GM18502 (cell line): Measurements from ENCODE around the gene LITAFD.

Source experiments
- ATAC-seq: cut with Tn5 transposase; IDR thresholded peaks from one replicate; pipeline ENCODE4 v1.9.1; 2021; ENCODE audit warnings: mild to moderate bottlenecking; ENCODE audit not compliant: unreplicated experiment, poor library complexity

The LITAFD gene

DNA sequence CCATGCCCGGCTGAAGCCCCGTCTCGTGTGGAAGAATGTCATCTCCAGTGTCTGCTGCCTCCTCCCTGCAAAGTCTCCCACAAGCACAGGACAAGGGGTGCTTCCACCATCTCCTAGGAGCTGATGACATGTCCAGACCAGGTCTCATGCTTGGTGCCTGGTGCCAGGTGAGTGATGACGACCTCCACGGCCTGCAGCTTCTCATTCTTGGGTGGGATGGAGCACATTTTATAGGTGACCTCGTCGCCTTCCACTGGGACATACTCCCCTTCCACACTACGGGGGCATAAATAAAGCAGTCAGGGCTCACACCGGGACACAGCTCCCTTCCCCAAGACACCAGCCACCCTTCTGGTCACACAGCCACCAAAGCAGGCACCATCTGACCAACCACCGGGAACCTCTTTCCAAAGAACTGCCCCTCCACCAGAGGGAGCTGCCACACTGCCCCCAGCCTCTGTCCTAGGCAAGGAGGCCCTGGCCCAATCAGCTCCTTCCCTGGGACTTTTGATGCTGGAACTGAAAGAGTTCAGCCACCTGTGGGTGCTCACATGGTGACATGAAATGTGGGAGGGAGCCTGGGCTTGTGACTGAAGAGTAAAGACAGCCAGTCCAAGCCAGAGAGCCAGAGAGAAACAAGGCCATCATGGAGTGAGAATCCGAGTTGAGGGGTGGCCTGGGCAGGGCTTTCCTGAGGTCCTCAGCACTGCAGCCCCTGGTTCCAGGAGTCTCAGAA is 26.9 kb upstream of the LITAFD start:
- no peak for ATAC-seq

DNA sequence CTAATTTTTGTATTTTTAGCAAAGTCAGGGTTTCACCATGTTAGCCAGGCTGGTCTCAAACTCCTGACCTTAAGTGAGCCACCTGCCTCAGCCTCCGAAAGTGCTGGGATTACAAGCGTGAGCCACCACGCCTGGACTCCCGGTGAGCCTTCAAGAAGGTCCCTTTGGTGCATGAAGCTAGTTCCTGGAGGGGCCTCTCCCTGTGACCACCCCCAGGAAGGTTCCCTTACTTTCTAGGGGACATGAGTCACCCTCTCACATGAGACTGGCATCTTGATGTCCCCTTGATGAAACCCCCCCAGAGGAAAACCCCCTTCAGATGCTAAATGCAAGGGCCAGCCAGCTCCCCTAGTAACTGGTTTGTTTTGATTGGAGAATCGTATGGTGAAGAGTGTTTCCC is 26.2 kb upstream of the LITAFD start:
- no peak for ATAC-seq

DNA sequence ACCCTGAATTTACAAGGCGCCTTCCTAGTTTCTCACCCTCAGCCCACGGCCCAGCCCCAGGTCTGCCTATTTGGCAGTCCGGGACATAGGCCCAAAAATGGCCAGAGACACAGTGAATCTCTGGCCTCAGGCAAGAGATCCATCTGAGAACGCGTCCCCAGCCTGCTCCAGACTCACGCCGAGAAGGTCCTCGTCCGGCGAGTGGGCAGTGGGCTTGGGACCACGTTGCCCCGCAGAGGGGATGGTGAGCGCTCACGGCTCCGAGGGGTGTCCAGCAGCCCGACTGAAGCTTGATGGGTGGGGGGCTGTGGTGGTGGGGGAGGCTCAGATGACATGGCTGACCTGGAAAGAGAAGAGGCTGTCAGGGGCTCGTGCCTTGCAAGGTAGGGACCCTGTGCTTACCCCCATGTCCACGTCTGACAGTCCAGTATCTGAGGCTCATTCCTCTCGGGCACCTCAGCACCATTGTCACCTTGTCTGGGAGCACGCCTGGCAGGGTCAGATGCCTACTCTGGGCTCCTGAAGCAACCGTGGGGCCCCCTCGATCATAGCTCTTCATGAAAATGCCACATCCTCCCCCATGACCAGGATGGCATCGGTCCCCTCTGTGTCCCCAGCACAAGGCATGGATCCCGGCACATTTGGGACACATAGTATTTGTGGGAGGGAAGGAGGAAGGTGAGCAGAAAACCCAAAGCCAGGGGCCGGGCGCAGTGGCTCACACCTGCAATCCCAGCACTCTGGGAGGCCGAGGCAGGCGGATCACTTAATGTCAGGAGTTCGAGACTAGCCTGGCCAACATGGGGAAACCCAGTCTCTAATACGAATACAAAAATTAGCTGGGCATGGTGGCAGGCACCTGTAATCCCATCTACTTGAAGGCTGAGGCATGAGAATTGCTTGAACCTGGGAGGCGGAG is 22.9 kb upstream of the LITAFD start:
- no peak for ATAC-seq

DNA sequence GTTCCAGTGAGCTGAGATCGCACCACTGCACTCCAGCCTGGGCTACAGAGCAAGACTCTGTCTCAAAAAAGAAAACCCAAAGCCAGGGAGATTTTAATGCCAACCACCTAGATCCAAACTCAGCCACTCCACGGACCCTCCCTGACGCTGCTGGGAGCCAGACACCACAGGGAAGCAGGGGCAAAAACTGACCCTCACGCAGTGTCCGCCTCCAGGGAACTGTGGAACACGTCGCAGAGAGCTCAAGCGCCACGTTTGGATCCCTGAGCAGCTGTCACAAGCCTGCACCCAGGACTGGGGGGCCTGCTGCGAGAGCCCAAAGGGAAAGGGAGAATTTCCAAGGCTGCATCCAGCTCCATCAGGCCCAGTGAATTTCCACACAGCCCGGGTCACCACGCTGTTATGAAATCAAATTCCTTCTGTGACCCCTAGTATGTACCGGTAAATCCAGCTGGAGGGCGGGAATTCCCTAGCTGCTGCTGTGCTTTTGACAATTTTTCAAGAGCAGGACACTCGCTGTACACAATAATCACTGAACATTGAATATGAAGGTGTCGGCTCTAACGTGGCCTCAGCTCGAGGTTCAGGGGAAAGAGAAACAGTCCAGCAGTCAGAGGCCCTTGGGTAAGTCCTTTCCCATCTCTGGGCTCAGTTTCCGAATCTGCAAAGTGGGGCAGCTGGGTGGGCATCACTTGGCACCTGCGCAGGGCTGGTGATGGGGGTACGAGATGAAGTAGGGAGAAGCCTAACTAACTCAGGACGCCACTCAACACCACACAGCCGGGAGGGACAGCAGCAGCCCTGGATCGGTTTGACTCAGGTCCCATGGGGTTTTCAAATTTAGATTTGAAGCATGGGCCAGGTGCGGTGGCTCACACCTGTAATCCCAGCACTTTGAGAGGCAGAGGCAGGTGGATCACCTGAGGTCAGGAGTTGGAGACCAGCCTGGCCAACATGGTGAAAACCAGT is 22.0 kb upstream of the LITAFD start:
- ATAC-seq: no peak

DNA sequence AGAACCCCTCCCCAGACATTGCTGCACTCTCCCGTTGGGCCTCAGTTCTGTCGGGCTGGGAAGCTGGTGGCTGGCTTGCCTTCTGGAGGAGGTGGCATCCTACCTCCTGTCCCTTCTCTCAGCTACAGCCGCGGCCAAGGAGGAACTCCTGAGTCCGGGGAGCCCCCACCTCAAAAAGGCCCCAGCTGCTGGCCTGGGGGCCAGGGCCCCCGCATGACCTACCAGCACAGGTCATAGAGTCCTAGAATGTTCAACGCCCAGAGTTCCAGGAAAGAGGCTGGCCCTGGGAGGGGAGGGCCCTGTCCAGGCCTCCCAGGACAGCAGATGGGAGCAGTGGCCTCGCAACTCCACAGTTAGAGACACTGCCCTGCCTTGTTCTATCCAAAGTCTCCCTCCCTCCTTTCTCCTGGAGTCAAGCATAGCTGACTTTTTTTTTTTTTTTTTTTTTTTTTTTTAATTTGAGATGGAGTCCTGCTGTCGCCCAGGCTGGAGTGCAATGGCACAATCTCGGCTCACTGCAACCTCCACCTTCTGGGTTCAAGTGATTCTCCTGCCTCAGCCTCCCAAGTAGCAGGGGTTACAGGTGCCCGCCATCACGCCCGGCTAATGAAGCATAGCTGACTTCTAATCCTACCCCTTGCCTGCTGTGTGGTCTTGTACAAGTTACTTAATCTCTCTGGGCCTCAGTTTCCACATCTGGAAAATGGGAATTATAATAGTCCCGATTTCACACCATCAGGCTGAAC is 20.4 kb upstream of the LITAFD start:
- no peak for ATAC-seq

DNA sequence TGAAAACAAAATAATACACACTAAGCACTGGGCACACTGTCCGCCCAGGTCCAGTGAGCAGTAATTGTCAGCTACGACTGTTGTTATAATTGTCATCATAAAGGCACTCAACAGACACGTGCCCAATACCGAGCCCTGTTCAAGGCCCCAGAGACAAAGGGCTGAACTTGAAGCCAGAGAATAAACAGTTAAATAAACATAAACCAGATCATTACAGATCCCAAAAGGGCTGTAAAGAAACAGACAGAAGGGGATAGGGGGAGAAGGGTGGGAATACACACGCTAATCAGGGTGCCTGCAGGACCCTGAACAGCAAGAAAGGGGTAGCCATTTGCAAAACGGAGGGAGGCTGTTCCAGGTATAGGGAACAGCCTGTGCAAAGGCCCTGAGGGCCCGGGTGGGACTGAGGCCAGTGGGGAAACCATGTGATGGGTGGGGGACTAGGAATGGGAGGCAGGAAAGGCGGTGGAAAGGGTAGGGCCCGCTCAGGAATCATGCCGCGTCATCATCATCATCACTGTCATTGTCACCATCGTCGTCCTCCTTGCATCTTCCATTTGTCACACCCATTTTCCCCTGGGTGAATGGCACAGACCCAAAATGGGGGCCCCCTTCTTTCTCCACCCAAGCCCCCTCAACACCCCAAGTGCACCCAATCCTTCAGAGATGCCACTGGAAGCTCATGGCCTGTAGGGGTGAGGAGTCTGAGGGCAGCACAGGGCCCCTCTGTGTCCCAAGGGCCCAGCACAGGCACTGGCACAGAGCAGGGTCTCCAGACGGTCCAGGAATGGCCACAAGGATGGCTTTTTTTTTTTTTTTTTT is 19.6 kb upstream of the LITAFD start:
- no peak for ATAC-seq

DNA sequence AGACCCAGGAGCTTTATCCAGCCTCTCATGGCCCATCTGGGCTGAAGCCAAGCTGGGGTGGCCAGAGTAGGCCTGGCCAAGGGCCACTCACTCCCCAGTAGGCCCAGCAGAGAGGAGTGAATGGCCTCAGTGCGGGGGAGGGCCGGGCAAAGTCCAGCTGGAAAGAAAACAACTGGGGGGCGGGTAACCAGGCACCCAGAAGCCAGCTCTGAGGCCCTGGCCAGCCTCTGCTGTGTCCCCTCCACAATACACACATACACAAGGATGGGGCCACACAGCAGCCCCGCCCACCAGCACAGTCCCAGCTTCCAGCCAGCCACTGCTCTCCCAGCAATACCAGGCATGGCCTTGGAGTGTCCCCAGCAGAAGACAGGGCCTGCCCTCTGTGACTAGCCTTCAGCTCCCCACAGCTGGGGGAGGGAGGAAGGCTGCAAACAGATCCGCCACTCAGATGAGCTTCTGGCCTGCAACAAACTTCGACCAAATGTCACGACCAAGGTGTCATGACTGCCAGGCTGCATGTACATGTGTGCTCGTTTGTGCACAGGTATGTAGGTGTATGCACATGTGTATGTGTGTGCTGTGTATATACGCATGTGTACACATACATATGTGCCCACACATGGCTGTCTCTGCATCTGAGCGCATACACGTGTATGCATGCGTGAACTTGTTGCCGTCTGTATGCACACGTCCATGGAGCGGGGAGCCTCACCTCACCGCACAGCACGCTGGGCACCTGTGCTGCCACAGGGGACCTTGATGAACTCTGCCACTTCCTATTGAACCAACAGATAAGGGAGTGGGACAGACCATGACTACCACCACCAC is 18.3 kb upstream of the LITAFD start:
- ATAC-seq: no peak

DNA sequence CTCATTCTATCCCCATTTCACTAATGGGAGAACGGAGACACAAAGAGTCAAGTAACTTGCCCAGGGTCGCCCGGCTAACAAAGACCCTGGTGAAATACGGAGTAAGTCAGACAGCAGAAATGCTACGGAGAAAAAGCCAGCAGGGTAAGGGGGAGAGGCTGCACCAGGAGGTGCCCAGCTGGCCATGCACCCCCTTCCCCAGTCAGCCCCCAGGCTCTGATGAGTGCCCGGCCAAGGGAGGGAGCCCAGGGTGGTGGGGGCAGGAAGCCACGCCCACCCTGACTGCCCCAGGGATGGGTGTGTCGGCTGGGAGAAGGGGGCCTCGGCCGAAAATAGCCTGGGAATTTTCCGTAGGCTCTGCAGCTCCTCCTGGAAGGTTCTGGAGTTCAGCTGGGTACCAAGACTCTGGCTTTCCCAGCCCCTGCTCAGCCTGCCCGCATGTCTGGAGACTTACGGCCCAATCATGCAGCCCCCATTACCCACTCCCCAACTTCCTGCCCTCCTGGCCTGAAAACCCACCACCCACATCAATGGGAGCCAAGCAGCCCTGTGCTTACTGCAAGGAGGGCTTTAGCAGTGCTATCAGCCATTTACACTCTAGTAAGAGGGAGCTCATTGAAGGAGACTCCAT is 17.6 kb upstream of the LITAFD start:
- no peak for ATAC-seq

DNA sequence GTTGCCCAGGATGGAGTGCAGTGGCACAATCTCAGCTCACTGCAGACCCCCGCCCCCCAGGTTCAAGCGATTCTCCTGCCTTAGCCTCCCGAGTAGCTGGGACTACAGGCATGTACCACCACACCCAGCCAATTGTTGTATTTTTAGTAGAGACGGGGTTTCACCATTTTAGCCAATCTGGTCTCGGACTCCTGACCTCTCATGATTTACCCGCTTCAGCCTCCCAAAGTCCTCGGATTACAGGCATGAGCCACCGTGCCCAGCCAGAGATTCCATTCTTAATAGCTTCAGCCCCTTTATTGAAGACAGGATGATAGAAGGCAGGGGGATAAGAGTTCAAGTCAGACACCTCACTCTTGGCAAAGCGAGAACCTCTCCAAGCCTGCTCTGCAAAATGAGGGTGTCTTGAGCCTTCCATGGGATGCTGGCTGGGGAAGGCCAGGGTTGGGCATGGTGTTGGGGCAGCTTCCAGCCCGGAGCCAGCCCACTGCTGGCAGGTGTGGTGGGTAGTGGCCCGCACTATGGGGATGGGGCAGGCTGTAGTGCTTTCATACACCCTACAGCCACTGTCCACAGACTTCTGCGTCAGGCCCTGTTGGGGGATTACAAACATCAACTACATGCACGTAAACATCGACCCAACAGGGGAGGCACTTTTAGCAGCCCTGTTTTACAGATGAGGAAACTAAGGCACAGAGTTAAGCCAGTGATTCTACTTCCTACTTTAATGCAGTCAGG is 16.8 kb upstream of the LITAFD start:
- ATAC-seq: no peak

DNA sequence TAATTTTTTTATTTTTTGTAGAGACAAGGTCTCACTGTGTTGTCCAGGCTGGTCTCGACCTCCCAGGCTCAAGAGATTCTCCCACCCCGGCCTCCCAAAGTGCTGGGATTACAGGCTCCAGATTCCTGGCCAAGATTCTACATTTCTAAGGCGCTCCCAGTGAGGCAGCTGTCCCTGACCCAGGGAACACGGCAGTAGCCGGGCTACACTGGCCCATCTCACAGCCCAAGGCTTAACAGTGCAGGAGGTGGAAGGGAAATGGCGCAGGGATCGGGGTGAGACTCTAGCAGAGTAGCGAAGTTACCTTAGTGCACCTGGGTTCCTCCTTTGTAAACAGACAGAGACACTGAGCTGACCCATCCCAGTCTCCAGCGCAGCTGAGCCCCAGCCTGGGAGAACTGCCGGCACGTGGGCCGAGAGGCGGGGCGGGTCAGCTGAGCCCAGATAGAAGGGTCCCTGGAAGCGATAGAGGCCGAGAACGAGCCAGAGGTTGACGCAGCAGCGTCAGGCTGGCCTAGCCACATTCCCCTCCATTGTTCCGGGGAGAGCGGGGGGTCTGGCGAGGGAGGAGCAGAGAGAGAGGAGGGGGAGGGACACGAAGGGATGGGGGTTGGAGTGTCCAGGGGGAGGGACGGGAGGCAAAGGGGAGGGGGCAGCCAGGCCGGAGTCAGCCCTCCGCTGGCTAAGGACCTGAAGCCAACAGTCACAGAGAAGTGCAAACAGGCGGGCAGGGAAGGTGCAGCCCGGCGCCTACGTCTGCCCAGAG is 15.8 kb upstream of the LITAFD start:
- no peak for ATAC-seq

DNA sequence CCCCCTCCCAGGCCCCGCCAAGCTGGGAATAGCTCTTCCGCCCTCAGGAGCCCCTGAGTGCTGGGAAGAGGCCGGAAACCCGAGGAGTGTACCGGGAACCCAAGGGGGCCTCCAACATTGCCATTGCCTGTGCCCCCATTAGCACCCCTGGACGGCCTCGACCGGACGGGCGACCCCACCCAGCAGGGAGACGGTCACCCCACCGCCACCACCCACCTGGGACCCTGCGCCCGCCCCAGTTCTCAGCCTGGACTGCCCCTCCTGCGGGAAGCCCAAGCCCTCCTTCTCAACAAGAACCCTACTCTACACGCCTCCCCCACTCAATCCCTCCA is 15.3 kb upstream of the LITAFD start:
- ATAC-seq: no peak

DNA sequence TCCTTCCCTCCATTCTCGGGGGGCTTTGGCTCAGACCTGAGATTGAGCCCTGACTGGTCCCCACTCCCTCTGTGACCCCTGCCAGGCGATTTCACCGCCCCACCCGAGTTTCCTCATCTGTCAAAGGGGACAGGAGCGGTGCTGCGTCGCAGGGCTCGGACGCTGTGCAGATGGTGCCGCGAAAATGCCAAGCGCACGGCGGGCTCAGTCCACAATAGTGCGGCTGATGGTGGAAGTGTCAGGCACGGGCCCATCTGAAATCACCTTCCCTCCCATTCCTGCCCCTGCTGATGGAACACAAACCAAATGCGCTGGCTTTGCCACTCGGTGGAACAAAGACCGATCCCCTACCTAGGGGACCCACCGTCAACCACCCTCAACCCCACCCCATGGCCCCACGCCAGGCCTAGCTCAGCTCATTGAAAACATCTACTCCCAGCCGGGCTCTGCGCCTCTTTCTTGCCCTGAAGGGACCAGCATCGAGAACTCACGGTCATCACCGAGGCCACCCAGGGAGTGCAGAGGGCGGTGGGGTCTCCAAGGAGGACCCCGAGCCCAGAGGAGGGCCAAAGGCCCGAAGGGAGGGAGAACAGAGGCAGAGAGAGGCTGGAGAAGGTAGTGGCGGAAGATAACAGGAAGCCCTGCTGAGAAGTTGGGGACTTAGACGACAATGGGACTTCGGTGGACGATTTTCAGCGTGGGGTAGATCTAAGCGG is 14.8 kb upstream of the LITAFD start:
- no peak for ATAC-seq

DNA sequence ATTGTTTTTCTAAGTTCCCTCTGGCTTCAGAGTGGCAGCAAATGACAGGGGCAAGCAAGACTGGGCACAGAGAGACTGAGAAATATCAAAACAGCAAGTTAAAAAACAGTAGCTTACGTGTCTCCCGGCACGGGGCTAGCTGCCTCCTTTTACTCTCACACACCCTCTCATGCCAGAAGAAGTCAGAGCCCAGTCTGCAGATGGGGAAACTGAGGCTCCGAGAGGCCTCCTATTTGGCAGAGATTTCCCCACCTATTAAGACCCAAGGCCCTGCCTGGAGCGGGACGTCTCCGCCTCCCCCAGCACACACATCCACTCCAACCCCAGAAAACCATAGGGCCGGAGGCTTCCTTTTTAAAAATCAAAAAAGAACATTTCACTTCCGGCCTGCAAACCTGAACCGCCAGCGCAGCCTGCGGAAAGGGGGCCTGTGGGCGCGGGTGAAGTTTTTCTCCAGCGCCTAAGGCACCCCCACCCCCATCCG is 14.2 kb upstream of the LITAFD start:
- ATAC-seq: peak; percentile 1

DNA sequence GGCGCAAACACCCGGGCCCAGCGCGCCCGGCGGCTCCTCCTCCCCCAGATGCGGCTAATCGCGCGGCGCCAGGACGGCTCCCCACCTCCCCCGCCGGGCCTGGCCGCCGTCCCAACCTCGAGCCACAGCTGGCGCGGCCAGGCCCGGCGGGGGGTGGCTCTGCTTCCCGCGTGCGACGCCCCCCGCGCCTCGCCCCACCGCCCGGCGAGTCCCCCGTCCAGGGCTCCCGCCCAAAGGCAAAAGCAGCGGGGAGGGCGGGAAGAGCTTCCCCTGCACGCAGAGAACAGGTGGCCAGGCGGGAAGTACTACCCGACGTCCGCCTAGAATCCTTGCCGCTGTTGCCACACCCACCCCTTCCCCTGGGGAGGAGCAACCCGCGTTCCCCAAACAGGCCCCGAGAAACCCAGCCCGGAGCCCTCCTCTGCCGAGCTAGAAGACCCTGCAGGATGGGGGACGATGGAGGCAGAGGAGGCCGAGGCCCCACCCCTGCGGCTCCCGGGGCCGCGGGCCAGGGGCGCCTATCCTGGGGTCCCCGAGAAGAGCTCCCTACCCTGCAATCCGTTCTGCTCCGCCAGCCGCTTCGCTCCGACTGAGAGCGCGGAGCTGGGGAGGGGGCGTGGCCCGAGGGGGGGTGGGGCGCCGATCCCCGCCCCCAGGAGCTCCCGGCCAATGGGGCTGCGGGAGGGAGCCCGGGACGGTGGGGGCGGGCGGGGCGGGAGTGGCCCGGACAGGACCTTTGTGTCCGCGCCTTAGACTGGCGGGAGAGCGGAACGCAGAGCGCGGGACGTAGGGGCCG is 13.5 kb upstream of the LITAFD start, which contains the start of gene CARHSP1:
CARHSP1 (minus strand) TSS at position 591 of the 796 bp plus-strand sequence. CDS start 9,678 bp downstream, outside the sequence.
- peak; percentile 67 for ATAC-seq
